ENCODE results near the gene TMEM18. TPM values are rescaled to one million over a fixed set of nuclear protein-coding genes. Genes with fewer than 3 reads are reported as not detected.

The TMEM18 gene
- total RNA-seq, 2 donors from 2014 or later = 17.7 to 19.8 TPM

- ATAC-seq = no peak
- no peak for DNase-seq
- intact Hi-C loops (cut with DNase I, micrococcal nuclease) = no loop called here
These were observed 1.7 kb downstream of the TMEM18 start for GRCh38 chr2:675460-675859.

- ATAC-seq = no peak
- no peak for DNase-seq
- intact Hi-C loops (cut with DNase I, micrococcal nuclease) = no loop called here
These were observed 2.2 kb downstream of the TMEM18 start for GRCh38 chr2:675051-675450.

- ATAC-seq (no peak), DNase-seq (no peak)
- intact Hi-C loops (cut with DNase I, micrococcal nuclease) = no loop called here
These were observed 2.8 kb downstream of the TMEM18 start for GRCh38 chr2:674321-674985.

GRCh38 chr2:673615-674320, 3.4 kb downstream of the TMEM18 start:
- DNase-seq = no peak
- intact Hi-C loops (cut with DNase I, micrococcal nuclease) = no loop called here
- ATAC-seq = no peak

GRCh38 chr2:673016-673415, 4.2 kb downstream of the TMEM18 start:
- no peak for DNase-seq

GRCh38 chr2:672606-672905, 4.7 kb downstream of the TMEM18 start:
- no peak for DNase-seq
- intact Hi-C loops (cut with DNase I, micrococcal nuclease) = no loop called here
- ATAC-seq = no peak

More at GRCh38 chr2:673016-673415, 4.2 kb downstream of the TMEM18 start:
- ATAC-seq = no peak
- intact Hi-C loops (cut with DNase I, micrococcal nuclease) = no loop called here

GRCh38 chr2:671787-672605, 5.2 kb downstream of the TMEM18 start:
- DNase-seq = no peak
- intact Hi-C loops (cut with DNase I, micrococcal nuclease) = no loop called here
- ATAC-seq = no peak

- ATAC-seq (no peak), DNase-seq (no peak)
- intact Hi-C loops (cut with DNase I, micrococcal nuclease) = no loop called here
These were observed 6.1 kb downstream of the TMEM18 start for GRCh38 chr2:671072-671471.

- intact Hi-C loops (cut with DNase I, micrococcal nuclease) = no loop called here
- ATAC-seq (no peak), DNase-seq (no peak)
These were observed 6.6 kb downstream of the TMEM18 start for GRCh38 chr2:670637-671036.

- intact Hi-C loops (cut with DNase I, micrococcal nuclease) = no loop called here
- DNase-seq = no peak
- no peak for ATAC-seq
These were observed 7.9 kb downstream of the TMEM18 start for GRCh38 chr2:669323-669722.

GRCh38 chr2:668000-668398, 9.2 kb downstream of the TMEM18 start:
- intact Hi-C loops (cut with DNase I, micrococcal nuclease) = no loop called here
- ATAC-seq = no peak

GRCh38 chr2:667332-667999, 9.7 kb downstream of the TMEM18 start:
- peak; percentile 88 for ATAC-seq
- no peak for DNase-seq
- intact Hi-C loops (cut with DNase I, micrococcal nuclease) = no loop called here

More at GRCh38 chr2:668000-668398, 9.2 kb downstream of the TMEM18 start:
- DNase-seq = no peak

GRCh38 chr2:666441-666840, 10.8 kb downstream of the TMEM18 start:
- no peak for ATAC-seq
- no peak for DNase-seq
- intact Hi-C loops (cut with DNase I, micrococcal nuclease) = no loop called here

GRCh38 chr2:665340-666073, 11.7 kb downstream of the TMEM18 start:
- ATAC-seq (no peak), DNase-seq (no peak)
- intact Hi-C loops (cut with DNase I, micrococcal nuclease) = no loop called here

- intact Hi-C loops (cut with DNase I, micrococcal nuclease) = no loop called here
These were observed 13.1 kb downstream of the TMEM18 start for GRCh38 chr2:664063-664462.

GRCh38 chr2:663221-663620, 14.0 kb downstream of the TMEM18 start:
- DNase-seq (no peak), ATAC-seq (no peak)
- intact Hi-C loops (cut with DNase I, micrococcal nuclease) = no loop called here

More at GRCh38 chr2:664063-664462, 13.1 kb downstream of the TMEM18 start:
- ATAC-seq (no peak), DNase-seq (no peak)

GRCh38 chr2:661360-661635, 15.9 kb downstream of the TMEM18 start:
- intact Hi-C loops (cut with DNase I, micrococcal nuclease) = no loop called here
- ATAC-seq = no peak
- no peak for DNase-seq

GRCh38 chr2:660586-661359, 16.4 kb downstream of the TMEM18 start:
- ATAC-seq (no peak), DNase-seq (no peak)
- intact Hi-C loops (cut with DNase I, micrococcal nuclease) = no loop called here
